GM12892 (cell line): ENCODE results near the gene SMPDL3B.

Experiments
- POLR2A ChIP-seq: IDR thresholded peaks from 2 replicates; pipeline ENCODE4 v1.6.1; 2011; ENCODE audit warnings: low read depth, low read length, control low read depth
- POLR2AphosphoS5 ChIP-seq: IDR thresholded peaks from 2 replicates; pipeline ENCODE4 v1.6.1; 2011; ENCODE audit warnings: low read depth, low read length, control low read depth

- no peak for TF ChIP-seq POLR2A
- TF ChIP-seq POLR2AphosphoS5, result no peak
These were observed 14.2 kb downstream of the SMPDL3B start for GRCh38 chr1:27949027-27949426.
